Endothelial cell of umbilical vein (primary cell): ENCODE results near the gene SEMA3A. TPM values are rescaled to one million over a fixed set of nuclear protein-coding genes. Genes with fewer than 3 reads are reported as not detected.

Experiments
- BruUV-seq: library from RNA; stranded (reverse); fragments of 400-500 nt; replicated peaks from 2 replicates; lab custom pipeline; 2021; lab: Mats Ljungman, UMichigan
- CTCF ChIA-PET: fragments of 300-600, 350-600 bp; sonication (Branson Sonifier 250); formaldehyde crosslinking; loops from one replicate; lab custom pipeline; 2021; ENCODE audit warnings: antibody characterized with exemption, inconsistent platforms; lab: Charles Lee
- POLR2A ChIA-PET: fragments of 300-600, 350-600 bp; sonication (Branson Sonifier 250); formaldehyde crosslinking; loops from one replicate; lab custom pipeline; 2021; ENCODE audit warnings: antibody characterized with exemption, inconsistent platforms; lab: Charles Lee
- DNase-seq: peaks from one replicate; pipeline ENCODE4 v3.0.0-alpha.2; 2011; ENCODE audit warnings: low read depth, low spot score
- FAIRE-seq: peaks from 2 replicates; lab custom pipeline; 2011; peaks lifted over from hg19 to GRCh38; lab: Jason Lieb, UNC
- H2AFZ ChIP-seq: 2 replicates; pipeline ENCODE4 v1.6.0; 2012; ENCODE audit warnings: low read depth, low read length, control low read depth, inconsistent platforms
- H3K27ac ChIP-seq: 2 replicates; pipeline ENCODE4 v1.5.1; 2011; ENCODE audit warnings: low read depth, mild to moderate bottlenecking, control low read depth, low read length, moderate library complexity; ENCODE audit not compliant: insufficient read depth
- H3K27me3 ChIP-seq, 2 experiments: 2 replicates each; pipeline versions ENCODE4 v1.6.0 to v1.6.1; 2011; ENCODE audit warnings: low read length in 2 of 2, mixed read lengths in 1 of 2; ENCODE audit not compliant: control insufficient read depth in 2 of 2, insufficient read depth in 2 of 2
- H3K36me3 ChIP-seq, 2 experiments: 2 replicates in 1 of 2; 3 replicates in 1 of 2; pipeline ENCODE4 v1.5.1; 2011; ENCODE audit warnings: low read length in 2 of 2, mild to moderate bottlenecking in 1 of 2, moderate library complexity in 1 of 2; ENCODE audit not compliant: control insufficient read depth in 2 of 2, insufficient read depth in 2 of 2; ENCODE audit errors: extremely low read depth in 1 of 2
- H3K4me1 ChIP-seq: 3 replicates; pipeline ENCODE4 v1.5.1; 2011; ENCODE audit warnings: mild to moderate bottlenecking, low read length; ENCODE audit not compliant: control insufficient read depth, insufficient read depth; ENCODE audit errors: extremely low read depth
- H3K4me2 ChIP-seq: 2 replicates; pipeline ENCODE4 v1.6.1; 2011; ENCODE audit warnings: low read length, control low read depth, mixed read lengths; ENCODE audit not compliant: insufficient read depth
- H3K4me3 ChIP-seq, 3 experiments: fragments of 200-600 bp in 1 of 3; sonication (generic), shearing (Covaris generic) in 1 of 3; replicated peaks in 1 of 3; 2 replicates each; pipeline ENCODE4 v1.5.1; 2011 to 2016; ENCODE audit warnings: control low read depth in 3 of 3, low read length in 3 of 3, mild to moderate bottlenecking in 2 of 3, inconsistent platforms in 1 of 3, low read depth in 1 of 3, moderate library complexity in 1 of 3; ENCODE audit not compliant: insufficient read depth in 1 of 3
- H3K79me2 ChIP-seq: 2 replicates; pipeline ENCODE4 v1.6.0; 2012; ENCODE audit warnings: low read length, inconsistent platforms; ENCODE audit not compliant: control insufficient read depth, insufficient read depth
- H3K9ac ChIP-seq: replicated peaks from 2 replicates; pipeline ENCODE3; 2011; ENCODE audit warnings: low read length, control low read depth; ENCODE audit not compliant: insufficient read depth; ENCODE audit errors: extremely low read depth
- H3K9me1 ChIP-seq: replicated peaks from 3 replicates; pipeline ENCODE4 v1.6.0; 2011; ENCODE audit warnings: mild to moderate bottlenecking, low read length; ENCODE audit not compliant: control insufficient read depth, insufficient read depth; ENCODE audit errors: extremely low read depth
- H3K9me3 ChIP-seq: replicated peaks from 2 replicates; pipeline ENCODE4 v1.5.1; 2012; ENCODE audit warnings: low read length, inconsistent platforms; ENCODE audit not compliant: control insufficient read depth, insufficient read depth
- H4K20me1 ChIP-seq: replicated peaks from 2 replicates; pipeline ENCODE3; 2011; ENCODE audit warnings: mild to moderate bottlenecking, low read length; ENCODE audit not compliant: control insufficient read depth, insufficient read depth; ENCODE audit errors: extremely low read depth
- EZH2 ChIP-seq: IDR thresholded peaks from 2 replicates; pipeline ENCODE4 v1.6.1; 2012; ENCODE audit warnings: borderline replicate concordance, low read depth, mild to moderate bottlenecking, moderate library complexity, low read length, inconsistent platforms; ENCODE audit not compliant: severe bottlenecking
- FOS ChIP-seq: IDR thresholded peaks from 2 replicates; pipeline ENCODE4 v1.6.1; 2011; ENCODE audit warnings: mild to moderate bottlenecking, low read length, moderate library complexity, borderline replicate concordance; ENCODE audit not compliant: insufficient read depth
- GATA2 ChIP-seq: IDR thresholded peaks from 2 replicates; pipeline ENCODE4 v1.7.0; 2011; ENCODE audit warnings: low read depth, mild to moderate bottlenecking, moderate library complexity, mixed read lengths, low read length; ENCODE audit not compliant: insufficient read length, insufficient read depth
- JUN ChIP-seq: IDR thresholded peaks from 2 replicates; pipeline ENCODE4 v1.6.1; 2011; ENCODE audit warnings: borderline replicate concordance, low read depth; ENCODE audit not compliant: insufficient read length, insufficient read depth
- MYC ChIP-seq: IDR thresholded peaks from one replicate; pipeline ENCODE4 v1.6.1; 2011; ENCODE audit warnings: mild to moderate bottlenecking, low read depth, low read length
- POLR2A ChIP-seq: IDR thresholded peaks from 2 replicates; pipeline ENCODE4 v1.6.1; 2012; ENCODE audit warnings: low read depth, mild to moderate bottlenecking, control low read depth, low read length
- POLR2AphosphoS5 ChIP-seq: IDR thresholded peaks from 2 replicates; pipeline ENCODE4 v1.6.1; 2012; ENCODE audit warnings: low read depth, mild to moderate bottlenecking, control low read depth, low read length, moderate library complexity; ENCODE audit not compliant: insufficient read depth
- dilution Hi-C: fragments of 300-500 bp; cut with MboI; formaldehyde crosslinking; loops from one replicate; pipeline ENCODE4 v1.15.0; 2019; ENCODE audit warnings: low sequenced_read_pairs; ENCODE audit not compliant: extremely low pct_ligation_motif_present
- intact Hi-C: fragments of 100-400 bp; cut with micrococcal nuclease; formaldehyde crosslinking; loops from one replicate; pipeline ENCODE4 v1.10.0; 2022
- polyA plus RNA-seq, 4 experiments: library from polyadenylated mRNA; depleted of rRNA in 3 of 4; stranded (reverse) in 3 of 4; unstranded in 1 of 4; fragments of >200 nt; gene quantifications; 2 replicates each; pipeline versions ENCODE4 v1.2.1 to v1.2.3, GENCODE V29; 2011 to 2012; ENCODE audit warnings: missing spikeins in 1 of 4
- total RNA-seq: library from RNA; stranded (reverse); gene quantifications from 2 replicates; pipeline ENCODE4 v1.2.3, GENCODE V29; 2021
- TF ChIP-seq, protein P1 (sequence below): IDR thresholded peaks from 2 replicates; pipeline ENCODE4 v1.6.1; 2011; ENCODE audit not compliant: insufficient read depth, insufficient read length
- TF ChIP-seq, protein P2 (sequence below), 2 donors: IDR thresholded peaks; 1 replicate in 1 of 2; 2 replicates in 1 of 2; pipeline ENCODE4 v1.5.1; 2011; ENCODE audit warnings: low read length in 2 of 2, mild to moderate bottlenecking in 2 of 2, moderate library complexity in 2 of 2, control low read depth in 1 of 2, inconsistent platforms in 1 of 2, low read depth in 1 of 2; ENCODE audit not compliant: insufficient read depth in 1 of 2; ENCODE audit errors: extremely low read depth in 1 of 2

The SEMA3A gene
- total and polyA plus RNA-seq, 2 donors (not counting 3 experiments of a cell fraction or from before 2014, with no cell fraction given): 0.68 to 1.2 TPM

DNA sequence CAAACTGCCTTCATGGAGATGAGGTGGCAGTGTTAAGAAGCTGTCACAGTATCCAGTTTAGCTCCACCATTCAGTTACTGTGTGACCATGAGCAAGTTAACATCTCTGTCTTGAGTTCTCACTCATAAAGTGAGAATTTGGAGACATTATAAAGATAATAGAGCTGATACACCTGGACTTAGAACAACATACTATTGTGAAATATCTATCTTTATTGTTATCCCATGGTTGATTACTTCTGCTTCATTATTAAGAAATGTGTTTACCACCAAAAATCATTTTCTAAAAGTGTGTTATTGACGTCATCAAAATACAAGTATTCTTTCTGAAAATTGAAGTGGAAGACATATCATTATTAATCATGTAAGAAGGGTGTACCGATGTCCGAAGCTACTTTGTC lies 166.9 kb downstream of the SEMA3A start:
- CTCF ChIA-PET: interaction anchor here (1.1 kb wide), 1 partner anchor 13 kb away, joined by 3 read pairs; no protein-coding TSS in a partner anchor
- H4K20me1 ChIP-seq: no peaks in the 10 kb centered on the region
- no peak overlapping the region for H3K4me2 ChIP-seq
- no peak for DNase-seq
- no peaks in the 10 kb centered on the region for H3K79me2 ChIP-seq
- TF ChIP-seq, protein P1, sequence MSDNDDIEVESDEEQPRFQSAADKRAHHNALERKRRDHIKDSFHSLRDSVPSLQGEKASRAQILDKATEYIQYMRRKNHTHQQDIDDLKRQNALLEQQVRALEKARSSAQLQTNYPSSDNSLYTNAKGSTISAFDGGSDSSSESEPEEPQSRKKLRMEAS: no peak
- no peak for TF ChIP-seq POLR2A
- TF ChIP-seq POLR2AphosphoS5: no peak
- TF ChIP-seq, protein P2, sequence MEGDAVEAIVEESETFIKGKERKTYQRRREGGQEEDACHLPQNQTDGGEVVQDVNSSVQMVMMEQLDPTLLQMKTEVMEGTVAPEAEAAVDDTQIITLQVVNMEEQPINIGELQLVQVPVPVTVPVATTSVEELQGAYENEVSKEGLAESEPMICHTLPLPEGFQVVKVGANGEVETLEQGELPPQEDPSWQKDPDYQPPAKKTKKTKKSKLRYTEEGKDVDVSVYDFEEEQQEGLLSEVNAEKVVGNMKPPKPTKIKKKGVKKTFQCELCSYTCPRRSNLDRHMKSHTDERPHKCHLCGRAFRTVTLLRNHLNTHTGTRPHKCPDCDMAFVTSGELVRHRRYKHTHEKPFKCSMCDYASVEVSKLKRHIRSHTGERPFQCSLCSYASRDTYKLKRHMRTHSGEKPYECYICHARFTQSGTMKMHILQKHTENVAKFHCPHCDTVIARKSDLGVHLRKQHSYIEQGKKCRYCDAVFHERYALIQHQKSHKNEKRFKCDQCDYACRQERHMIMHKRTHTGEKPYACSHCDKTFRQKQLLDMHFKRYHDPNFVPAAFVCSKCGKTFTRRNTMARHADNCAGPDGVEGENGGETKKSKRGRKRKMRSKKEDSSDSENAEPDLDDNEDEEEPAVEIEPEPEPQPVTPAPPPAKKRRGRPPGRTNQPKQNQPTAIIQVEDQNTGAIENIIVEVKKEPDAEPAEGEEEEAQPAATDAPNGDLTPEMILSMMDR (IDR thresholded peaks at IDR 0.05; ENCODE audit: extremely low read depth in 1 of 2, insufficient read depth in 1 of 2, low read depth in 1 of 2, low read length in 2 of 2): no peak
- no peak for TF ChIP-seq JUN
- no peak for TF ChIP-seq GATA2
- no peak for TF ChIP-seq EZH2
- TF ChIP-seq FOS: no peak
- no peak for TF ChIP-seq MYC
- H3K36me3 ChIP-seq: no peaks in the 10 kb centered on the region
- intact Hi-C loops (loop anchor here (5.0 kb wide), 1 partner anchor 85 kb away; no protein-coding TSS in a partner anchor), dilution Hi-C loops (no loop called here)
- no peaks in the 10 kb centered on the region for H3K27me3 ChIP-seq
- POLR2A ChIA-PET: no interaction called here
- no peaks in the 10 kb centered on the region for H3K9me3 ChIP-seq
- H2AFZ ChIP-seq: no peak overlapping the region
- H3K4me3 ChIP-seq: no peak overlapping the region
- no peak overlapping the region for H3K27ac ChIP-seq
- FAIRE-seq: no peak
- H3K9ac ChIP-seq: no peak overlapping the region
- peaks cover 15% of the 10 kb centered on the region for H3K4me1 ChIP-seq
- BruUV-seq: no TSS peak
- no peaks in the 10 kb centered on the region for H3K9me1 ChIP-seq
